Endothelial cell of umbilical vein (primary cell): Measurements from ENCODE around the gene TSPAN17. TPM values are rescaled to one million over a fixed set of nuclear protein-coding genes. Genes with fewer than 3 reads are reported as not detected.

ENCODE experiments used
- BruUV-seq: library from RNA; stranded (reverse); fragments of 400-500 nt; replicated peaks from 2 replicates; lab custom pipeline; 2021; lab: Mats Ljungman, UMichigan
- CTCF ChIA-PET: fragments of 300-600, 350-600 bp; sonication (Branson Sonifier 250); formaldehyde crosslinking; loops from one replicate; lab custom pipeline; 2021; ENCODE audit warnings: antibody characterized with exemption, inconsistent platforms; lab: Charles Lee
- POLR2A ChIA-PET: fragments of 300-600, 350-600 bp; sonication (Branson Sonifier 250); formaldehyde crosslinking; loops from one replicate; lab custom pipeline; 2021; ENCODE audit warnings: antibody characterized with exemption, inconsistent platforms; lab: Charles Lee
- DNase-seq: peaks from one replicate; pipeline ENCODE4 v3.0.0-alpha.2; 2011; ENCODE audit warnings: low read depth, low spot score
- FAIRE-seq: peaks from 2 replicates; lab custom pipeline; 2011; peaks lifted over from hg19 to GRCh38; lab: Jason Lieb, UNC
- H2AFZ ChIP-seq: 2 replicates; pipeline ENCODE4 v1.6.0; 2012; ENCODE audit warnings: low read depth, low read length, control low read depth, inconsistent platforms
- H3K27ac ChIP-seq: 2 replicates; pipeline ENCODE4 v1.5.1; 2011; ENCODE audit warnings: low read depth, mild to moderate bottlenecking, control low read depth, low read length, moderate library complexity; ENCODE audit not compliant: insufficient read depth
- H3K27me3 ChIP-seq, 2 experiments: 2 replicates each; pipeline versions ENCODE4 v1.6.0 to v1.6.1; 2011; ENCODE audit warnings: low read length in 2 of 2, mixed read lengths in 1 of 2; ENCODE audit not compliant: control insufficient read depth in 2 of 2, insufficient read depth in 2 of 2
- H3K36me3 ChIP-seq, 2 experiments: 2 replicates in 1 of 2; 3 replicates in 1 of 2; pipeline ENCODE4 v1.5.1; 2011; ENCODE audit warnings: low read length in 2 of 2, mild to moderate bottlenecking in 1 of 2, moderate library complexity in 1 of 2; ENCODE audit not compliant: control insufficient read depth in 2 of 2, insufficient read depth in 2 of 2; ENCODE audit errors: extremely low read depth in 1 of 2
- H3K4me1 ChIP-seq: 3 replicates; pipeline ENCODE4 v1.5.1; 2011; ENCODE audit warnings: mild to moderate bottlenecking, low read length; ENCODE audit not compliant: control insufficient read depth, insufficient read depth; ENCODE audit errors: extremely low read depth
- H3K4me2 ChIP-seq: 2 replicates; pipeline ENCODE4 v1.6.1; 2011; ENCODE audit warnings: low read length, control low read depth, mixed read lengths; ENCODE audit not compliant: insufficient read depth
- H3K4me3 ChIP-seq, 3 experiments: fragments of 200-600 bp in 1 of 3; sonication (generic), shearing (Covaris generic) in 1 of 3; replicated peaks in 1 of 3; 2 replicates each; pipeline ENCODE4 v1.5.1; 2011 to 2016; ENCODE audit warnings: control low read depth in 3 of 3, low read length in 3 of 3, mild to moderate bottlenecking in 2 of 3, inconsistent platforms in 1 of 3, low read depth in 1 of 3, moderate library complexity in 1 of 3; ENCODE audit not compliant: insufficient read depth in 1 of 3
- H3K79me2 ChIP-seq: 2 replicates; pipeline ENCODE4 v1.6.0; 2012; ENCODE audit warnings: low read length, inconsistent platforms; ENCODE audit not compliant: control insufficient read depth, insufficient read depth
- H3K9ac ChIP-seq: replicated peaks from 2 replicates; pipeline ENCODE3; 2011; ENCODE audit warnings: low read length, control low read depth; ENCODE audit not compliant: insufficient read depth; ENCODE audit errors: extremely low read depth
- H3K9me1 ChIP-seq: replicated peaks from 3 replicates; pipeline ENCODE4 v1.6.0; 2011; ENCODE audit warnings: mild to moderate bottlenecking, low read length; ENCODE audit not compliant: control insufficient read depth, insufficient read depth; ENCODE audit errors: extremely low read depth
- H3K9me3 ChIP-seq: replicated peaks from 2 replicates; pipeline ENCODE4 v1.5.1; 2012; ENCODE audit warnings: low read length, inconsistent platforms; ENCODE audit not compliant: control insufficient read depth, insufficient read depth
- H4K20me1 ChIP-seq: replicated peaks from 2 replicates; pipeline ENCODE3; 2011; ENCODE audit warnings: mild to moderate bottlenecking, low read length; ENCODE audit not compliant: control insufficient read depth, insufficient read depth; ENCODE audit errors: extremely low read depth
- EZH2 ChIP-seq: IDR thresholded peaks from 2 replicates; pipeline ENCODE4 v1.6.1; 2012; ENCODE audit warnings: borderline replicate concordance, low read depth, mild to moderate bottlenecking, moderate library complexity, low read length, inconsistent platforms; ENCODE audit not compliant: severe bottlenecking
- FOS ChIP-seq: IDR thresholded peaks from 2 replicates; pipeline ENCODE4 v1.6.1; 2011; ENCODE audit warnings: mild to moderate bottlenecking, low read length, moderate library complexity, borderline replicate concordance; ENCODE audit not compliant: insufficient read depth
- GATA2 ChIP-seq: IDR thresholded peaks from 2 replicates; pipeline ENCODE4 v1.7.0; 2011; ENCODE audit warnings: low read depth, mild to moderate bottlenecking, moderate library complexity, mixed read lengths, low read length; ENCODE audit not compliant: insufficient read length, insufficient read depth
- JUN ChIP-seq: IDR thresholded peaks from 2 replicates; pipeline ENCODE4 v1.6.1; 2011; ENCODE audit warnings: borderline replicate concordance, low read depth; ENCODE audit not compliant: insufficient read length, insufficient read depth
- MYC ChIP-seq: IDR thresholded peaks from one replicate; pipeline ENCODE4 v1.6.1; 2011; ENCODE audit warnings: mild to moderate bottlenecking, low read depth, low read length
- POLR2A ChIP-seq: IDR thresholded peaks from 2 replicates; pipeline ENCODE4 v1.6.1; 2012; ENCODE audit warnings: low read depth, mild to moderate bottlenecking, control low read depth, low read length
- POLR2AphosphoS5 ChIP-seq: IDR thresholded peaks from 2 replicates; pipeline ENCODE4 v1.6.1; 2012; ENCODE audit warnings: low read depth, mild to moderate bottlenecking, control low read depth, low read length, moderate library complexity; ENCODE audit not compliant: insufficient read depth
- dilution Hi-C: fragments of 300-500 bp; cut with MboI; formaldehyde crosslinking; loops from one replicate; pipeline ENCODE4 v1.15.0; 2019; ENCODE audit warnings: low sequenced_read_pairs; ENCODE audit not compliant: extremely low pct_ligation_motif_present
- intact Hi-C: fragments of 100-400 bp; cut with micrococcal nuclease; formaldehyde crosslinking; loops from one replicate; pipeline ENCODE4 v1.10.0; 2022
- polyA plus RNA-seq, 4 experiments: library from polyadenylated mRNA; depleted of rRNA in 3 of 4; stranded (reverse) in 3 of 4; unstranded in 1 of 4; fragments of >200 nt; gene quantifications; 2 replicates each; pipeline versions ENCODE4 v1.2.1 to v1.2.3, GENCODE V29; 2011 to 2012; ENCODE audit warnings: missing spikeins in 1 of 4
- total RNA-seq: library from RNA; stranded (reverse); gene quantifications from 2 replicates; pipeline ENCODE4 v1.2.3, GENCODE V29; 2021
- TF ChIP-seq, protein P1 (sequence below), 2 donors: IDR thresholded peaks; 1 replicate in 1 of 2; 2 replicates in 1 of 2; pipeline ENCODE4 v1.5.1; 2011; ENCODE audit warnings: low read length in 2 of 2, mild to moderate bottlenecking in 2 of 2, moderate library complexity in 2 of 2, control low read depth in 1 of 2, inconsistent platforms in 1 of 2, low read depth in 1 of 2; ENCODE audit not compliant: insufficient read depth in 1 of 2; ENCODE audit errors: extremely low read depth in 1 of 2
- TF ChIP-seq, protein P2 (sequence below): IDR thresholded peaks from 2 replicates; pipeline ENCODE4 v1.6.1; 2011; ENCODE audit not compliant: insufficient read depth, insufficient read length

The TSPAN17 gene
- total and polyA plus RNA-seq, 2 donors (not counting 3 experiments of a cell fraction or from before 2014, with no cell fraction given), result 55.9 to 73.3 TPM

DNA sequence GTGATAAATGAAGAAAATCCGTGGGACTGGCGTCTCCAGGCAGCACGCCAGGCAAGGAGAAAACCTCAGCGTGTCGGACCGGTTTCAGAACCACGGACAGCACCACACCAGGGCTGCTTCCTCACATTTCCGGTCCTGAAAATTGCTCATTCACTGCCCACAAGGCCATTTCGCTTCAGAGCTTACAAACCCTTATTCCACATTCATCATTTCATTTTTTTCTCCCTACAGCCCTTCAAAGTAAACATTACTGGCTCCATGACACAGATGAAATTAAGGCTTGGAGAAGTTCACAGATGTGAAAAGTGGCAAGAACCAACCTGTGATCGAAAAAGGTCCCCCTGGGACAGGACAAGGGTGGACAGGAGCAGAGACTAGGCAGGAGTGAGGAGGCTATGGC, 35.8 kb upstream of the TSPAN17 start:
- no TSS peak for BruUV-seq
- DNase-seq (peak; percentile 79), FAIRE-seq (peak; percentile 96)
- no peak overlapping the region for H2AFZ ChIP-seq
- CTCF ChIA-PET, result interaction anchor here (0.6 to 1.0 kb wide), 2 partner anchors 10 to 49 kb away, joined by 4 to 5 read pairs; no protein-coding TSS in a partner anchor
- TF ChIP-seq FOS (peak; percentile 13), GATA2 (no peak)
- peaks cover 16% of the 10 kb centered on the region for H3K4me1 ChIP-seq
- H3K27me3 ChIP-seq, result no peaks in the 10 kb centered on the region
- H4K20me1 ChIP-seq, result no peaks in the 10 kb centered on the region
- intact Hi-C loops, result loop anchor here (10.0 kb wide), 1 partner anchor 167 kb away; the partner anchor contains the start of gene FAF2
- no peaks in the 10 kb centered on the region for H3K79me2 ChIP-seq
- no peak overlapping the region for H3K4me2 ChIP-seq
- no peaks in the 10 kb centered on the region for H3K36me3 ChIP-seq
- dilution Hi-C loops, result no loop called here
- no peak overlapping the region for H3K4me3 ChIP-seq
- no peak overlapping the region for H3K27ac ChIP-seq
- H3K9ac ChIP-seq, result no peak overlapping the region
- POLR2A ChIA-PET, result no interaction called here
- no peaks in the 10 kb centered on the region for H3K9me3 ChIP-seq
- H3K9me1 ChIP-seq, result no peaks in the 10 kb centered on the region

DNA sequence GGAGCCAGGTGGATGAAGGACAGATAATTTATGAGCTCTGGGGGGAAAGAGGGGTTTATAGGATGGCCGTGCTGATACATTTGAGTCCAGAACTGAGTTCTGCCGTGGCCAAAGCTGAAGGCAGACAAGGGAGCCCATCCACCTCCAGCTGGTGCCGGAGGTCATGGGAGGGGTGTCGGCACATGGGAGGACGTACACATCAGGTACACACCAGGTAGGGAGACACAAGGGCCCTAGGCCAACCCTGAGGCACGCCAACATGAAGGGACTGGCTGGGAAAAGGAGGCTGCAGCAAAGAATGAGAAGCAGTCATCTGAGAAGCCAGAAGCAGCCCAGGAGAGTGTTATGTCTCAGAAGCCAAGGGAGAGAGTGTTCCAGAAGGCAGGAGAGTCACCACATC, 35.3 kb upstream of the TSPAN17 start:
- Histone ChIP-seq H3K4me2 (no peak overlapping the region), H3K27ac (no peak overlapping the region), H3K79me2 (no peaks in the 10 kb centered on the region), H2AFZ (no peak overlapping the region), H4K20me1 (no peaks in the 10 kb centered on the region), H3K9ac (no peak overlapping the region), H3K4me1 (peaks cover 16% of the 10 kb centered on the region), H3K4me3 (no peak overlapping the region), H3K36me3 (no peaks in the 10 kb centered on the region), H3K9me3 (no peaks in the 10 kb centered on the region), H3K9me1 (no peaks in the 10 kb centered on the region), H3K27me3 (no peaks in the 10 kb centered on the region)
- DNase-seq (no peak), FAIRE-seq (no peak)
- no TSS peak for BruUV-seq
- no peak for TF ChIP-seq MYC
- TF ChIP-seq, protein P1, sequence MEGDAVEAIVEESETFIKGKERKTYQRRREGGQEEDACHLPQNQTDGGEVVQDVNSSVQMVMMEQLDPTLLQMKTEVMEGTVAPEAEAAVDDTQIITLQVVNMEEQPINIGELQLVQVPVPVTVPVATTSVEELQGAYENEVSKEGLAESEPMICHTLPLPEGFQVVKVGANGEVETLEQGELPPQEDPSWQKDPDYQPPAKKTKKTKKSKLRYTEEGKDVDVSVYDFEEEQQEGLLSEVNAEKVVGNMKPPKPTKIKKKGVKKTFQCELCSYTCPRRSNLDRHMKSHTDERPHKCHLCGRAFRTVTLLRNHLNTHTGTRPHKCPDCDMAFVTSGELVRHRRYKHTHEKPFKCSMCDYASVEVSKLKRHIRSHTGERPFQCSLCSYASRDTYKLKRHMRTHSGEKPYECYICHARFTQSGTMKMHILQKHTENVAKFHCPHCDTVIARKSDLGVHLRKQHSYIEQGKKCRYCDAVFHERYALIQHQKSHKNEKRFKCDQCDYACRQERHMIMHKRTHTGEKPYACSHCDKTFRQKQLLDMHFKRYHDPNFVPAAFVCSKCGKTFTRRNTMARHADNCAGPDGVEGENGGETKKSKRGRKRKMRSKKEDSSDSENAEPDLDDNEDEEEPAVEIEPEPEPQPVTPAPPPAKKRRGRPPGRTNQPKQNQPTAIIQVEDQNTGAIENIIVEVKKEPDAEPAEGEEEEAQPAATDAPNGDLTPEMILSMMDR (IDR thresholded peaks at IDR 0.05; ENCODE audit: extremely low read depth in 1 of 2, insufficient read depth in 1 of 2, low read depth in 1 of 2, low read length in 2 of 2), result no peak
- no peak for TF ChIP-seq JUN
- no peak for TF ChIP-seq FOS
- no peak for TF ChIP-seq EZH2
- TF ChIP-seq, protein P2, sequence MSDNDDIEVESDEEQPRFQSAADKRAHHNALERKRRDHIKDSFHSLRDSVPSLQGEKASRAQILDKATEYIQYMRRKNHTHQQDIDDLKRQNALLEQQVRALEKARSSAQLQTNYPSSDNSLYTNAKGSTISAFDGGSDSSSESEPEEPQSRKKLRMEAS, result no peak
- no peak for TF ChIP-seq GATA2
- no peak for TF ChIP-seq POLR2A
- TF ChIP-seq POLR2AphosphoS5, result no peak
- dilution Hi-C loops (no loop called here), intact Hi-C loops (loop anchor here (10.0 kb wide), 1 partner anchor 167 kb away; the partner anchor contains the start of gene FAF2)
- ChIA-PET POLR2A (interaction anchor here (0.6 kb wide), 1 partner anchor 160 kb away, joined by 5 read pairs; no protein-coding TSS in a partner anchor), CTCF (interaction anchor here (1.0 kb wide), 1 partner anchor 10 kb away, joined by 5 read pairs; no protein-coding TSS in a partner anchor)
